ENCODE results near the gene FLOT1.

FLOT1 gene

GRCh38 chr6:30769853-30770524 lies 27.5 kb upstream of the FLOT1 start:
- H3K9ac ChIP-seq (ENCODE audit: low read length), result no peak overlapping the region
- H4K20me1 ChIP-seq (ENCODE audit: insufficient read depth, low read length), result no peaks in the 10 kb centered on the region
- no peak overlapping the region for H3K27ac ChIP-seq (ENCODE audit: low read depth, low read length, poor library complexity, severe bottlenecking)
- no peaks in the 10 kb centered on the region for H3K79me2 ChIP-seq (ENCODE audit: insufficient read depth, low read length)
- H3K4me3 ChIP-seq (ENCODE audit: low read depth, low read length, poor library complexity, severe bottlenecking), result no peak overlapping the region
- no peak overlapping the region for H3K4me2 ChIP-seq (ENCODE audit: low read length)
- no peaks in the 10 kb centered on the region for H3K9me3 ChIP-seq (ENCODE audit: low read length)
- H3K27me3 ChIP-seq (ENCODE audit: insufficient read depth, low read length), result no peaks in the 10 kb centered on the region; the same call in 1 of the 2 replicates
- no peaks in the 10 kb centered on the region for H3K36me3 ChIP-seq (ENCODE audit: insufficient read depth, low read length)
- no peaks in the 10 kb centered on the region for H3K9me2 ChIP-seq (ENCODE audit: low read depth, low read length)
- no peaks in the 10 kb centered on the region for H3F3A ChIP-seq (ENCODE audit: insufficient read depth, low read length)
- no peak overlapping the region for H2AFZ ChIP-seq (ENCODE audit: low read length)
- no peaks in the 10 kb centered on the region for H3K4me1 ChIP-seq (ENCODE audit: insufficient read depth, low read length, severe bottlenecking)
- TF ChIP-seq CTCF (IDR thresholded peaks at IDR 0.05; ENCODE audit: low read length), result no peak
- no peak for TF ChIP-seq EZH2 (IDR thresholded peaks at IDR 0.05; ENCODE audit: borderline replicate concordance, low read length)

- Histone ChIP-seq H4K20me1 (ENCODE audit: insufficient read depth, low read length) (no peaks in the 10 kb centered on the region), H3K27ac (ENCODE audit: low read depth, low read length, poor library complexity, severe bottlenecking) (no peak overlapping the region), H3K36me3 (ENCODE audit: insufficient read depth, low read length) (no peaks in the 10 kb centered on the region), H3K79me2 (ENCODE audit: insufficient read depth, low read length) (no peaks in the 10 kb centered on the region), H3K27me3 (ENCODE audit: insufficient read depth, low read length) (no peaks in the 10 kb centered on the region; the same call in 1 of the 2 replicates), H3K4me1 (ENCODE audit: insufficient read depth, low read length, severe bottlenecking) (no peaks in the 10 kb centered on the region), H3K9me3 (ENCODE audit: low read length) (no peaks in the 10 kb centered on the region), H3K4me3 (ENCODE audit: low read depth, low read length, poor library complexity, severe bottlenecking) (no peak overlapping the region), H3K4me2 (ENCODE audit: low read length) (no peak overlapping the region), H3F3A (ENCODE audit: insufficient read depth, low read length) (no peaks in the 10 kb centered on the region), H2AFZ (ENCODE audit: low read length) (no peak overlapping the region), H3K9ac (ENCODE audit: low read length) (no peak overlapping the region), H3K9me2 (ENCODE audit: low read depth, low read length) (no peaks in the 10 kb centered on the region)
- TF ChIP-seq CTCF (IDR thresholded peaks at IDR 0.05; ENCODE audit: low read length) (no peak), EZH2 (IDR thresholded peaks at IDR 0.05; ENCODE audit: borderline replicate concordance, low read length) (no peak)
Observed at GRCh38 chr6:30769088-30769852, 26.8 kb upstream of the FLOT1 start.

- H3K9ac ChIP-seq (ENCODE audit: low read length), result no peak overlapping the region
- no peak overlapping the region for H3K4me3 ChIP-seq (ENCODE audit: low read depth, low read length, poor library complexity, severe bottlenecking)
- no peaks in the 10 kb centered on the region for H3K9me2 ChIP-seq (ENCODE audit: low read depth, low read length)
- no peaks in the 10 kb centered on the region for H3K36me3 ChIP-seq (ENCODE audit: insufficient read depth, low read length)
- TF ChIP-seq CTCF (IDR thresholded peaks at IDR 0.05; ENCODE audit: low read length) (no peak), EZH2 (IDR thresholded peaks at IDR 0.05; ENCODE audit: borderline replicate concordance, low read length) (no peak)
- H3K79me2 ChIP-seq (ENCODE audit: insufficient read depth, low read length), result no peaks in the 10 kb centered on the region
- H3F3A ChIP-seq (ENCODE audit: insufficient read depth, low read length), result no peaks in the 10 kb centered on the region
- H2AFZ ChIP-seq (ENCODE audit: low read length), result no peak overlapping the region
- no peak overlapping the region for H3K4me2 ChIP-seq (ENCODE audit: low read length)
- H4K20me1 ChIP-seq (ENCODE audit: insufficient read depth, low read length), result no peaks in the 10 kb centered on the region
- no peak overlapping the region for H3K27ac ChIP-seq (ENCODE audit: low read depth, low read length, poor library complexity, severe bottlenecking)
- no peaks in the 10 kb centered on the region; the same call in 1 of the 2 replicates for H3K27me3 ChIP-seq (ENCODE audit: insufficient read depth, low read length)
- no peaks in the 10 kb centered on the region for H3K9me3 ChIP-seq (ENCODE audit: low read length)
- no peaks in the 10 kb centered on the region for H3K4me1 ChIP-seq (ENCODE audit: insufficient read depth, low read length, severe bottlenecking)
Observed at GRCh38 chr6:30768634-30769087, 26.2 kb upstream of the FLOT1 start.

Measured in OCI-LY1 (cell line).